ENCODE measurements around the gene OGFOD1. TPM values are rescaled to one million over a fixed set of nuclear protein-coding genes. Genes with fewer than 3 reads are reported as not detected.

Gene OGFOD1
- total and polyA plus RNA-seq, 10 of the 15 experiments (the other 5 are each of a cell fraction or from before 2014, with no cell fraction given) = 31.4 to 119 (median 51.6) TPM

DNA sequence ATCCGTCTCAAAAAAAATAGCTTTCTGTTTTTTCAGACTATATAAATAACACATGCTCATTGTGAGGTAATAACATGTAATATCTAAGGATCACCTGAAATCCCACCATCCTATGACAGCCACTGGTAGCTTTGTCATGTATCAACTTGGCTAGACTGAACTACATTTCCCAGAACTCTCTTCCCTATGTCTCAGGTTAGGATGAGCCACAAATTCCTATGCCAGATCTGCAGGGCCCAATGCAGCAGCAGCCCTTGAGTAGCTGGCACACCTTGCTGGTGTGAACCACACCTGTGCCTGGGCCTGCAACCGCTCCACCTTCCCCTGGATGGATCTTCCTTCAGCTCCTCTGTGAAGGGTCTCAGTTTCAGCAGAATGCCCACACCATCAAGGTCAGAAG, 28.1 kb downstream of the OGFOD1 start:
- no peak overlapping the region for H2AFZ ChIP-seq (ENCODE audit: control insufficient read depth, low read depth, low read length)
- in situ Hi-C loops (cut with MboI) = no loop called here
- no peaks in the 10 kb centered on the region for H3K4me1 ChIP-seq (ENCODE audit: control insufficient read depth, insufficient read depth, low read length)
- no TSS peak for BruUV-seq (replicated peaks)
- 100% methylated on average over 2 of the region's 2 CpGs for WGBS (ENCODE audit: insufficient coverage, insufficient replicate concordance, low lambda C conversion rate, missing lambda C conversion rate)
- ChIA-PET SMC1A (ENCODE audit: uncharacterized antibody, unreplicated experiment) (interaction anchor here (0.5 kb wide), 1 partner anchor 197 kb away, joined by 3 read pairs; no protein-coding TSS in a partner anchor), POLR2A (no interaction called here), RAD21 (ENCODE audit: unreplicated experiment) (no interaction called here), CTCF (interaction anchor here (0.6 to 0.7 kb wide), 2 partner anchors 34 to 206 kb away, joined by 3 read pairs; no protein-coding TSS in a partner anchor)
- no peaks in the 10 kb centered on the region for H4K20me1 ChIP-seq (ENCODE audit: control insufficient read depth, insufficient read depth)
- peaks cover 3 to 15% of the 10 kb centered on the region in 2 experiments; a peak in 3 of 4 replicates for H3K36me3 ChIP-seq (ENCODE audit: control insufficient read depth in 2 of 2, insufficient read depth in 2 of 2, low read length in 1 of 2)
- no peak overlapping the region for H3K4me3 ChIP-seq
- H3K4me2 ChIP-seq (ENCODE audit: control insufficient read depth, insufficient read depth) = no peak overlapping the region
- H3K27ac ChIP-seq (ENCODE audit: control insufficient read depth, insufficient read depth) = no peak overlapping the region
- intact Hi-C loops (cut with micrococcal nuclease; ENCODE audit: unreplicated experiment) = no loop called here
- H3K79me2 ChIP-seq (ENCODE audit: control insufficient read depth, insufficient read depth, low read length) = no peaks in the 10 kb centered on the region
- FAIRE-seq (no peak), ATAC-seq (no peak), DNase-seq (ENCODE audit: low read depth, low spot score) (no peak)
- no peaks in the 10 kb centered on the region for H3K27me3 ChIP-seq (replicated peaks in 1 of 2; ENCODE audit: control insufficient read depth in 2 of 2, insufficient read depth in 2 of 2, low read length in 1 of 2)
- no peak overlapping the region for H3K9ac ChIP-seq (ENCODE audit: control insufficient read depth, insufficient read depth, low read length)
- no peaks in the 10 kb centered on the region for H3K9me3 ChIP-seq (replicated peaks; ENCODE audit: control insufficient read depth, insufficient read depth, low read length)
- TF ChIP-seq ZSCAN29 (IDR thresholded peaks at IDR 0.05) (no peak), MEF2B (IDR thresholded peaks at IDR 0.05; ENCODE audit: partially characterized antibody, poor library complexity, severe bottlenecking) (no peak), POLR2A (IDR thresholded peaks at IDR 0.05; ENCODE audit: low read depth, low read length) (no peak), HDAC6 (IDR thresholded peaks at IDR 0.05; ENCODE audit: unreplicated experiment) (no peak), CHD4 (IDR thresholded peaks at IDR 0.05) (no peak), TAF1 (IDR thresholded peaks at IDR 0.05; ENCODE audit: borderline replicate concordance, low read depth, low read length) (no peak), FOXM1 (IDR thresholded peaks at IDR 0.05; ENCODE audit: low read depth, low read length) (no peak), HCFC1 (IDR thresholded peaks at IDR 0.05; ENCODE audit: low read length) (no peak), TCF12 (IDR thresholded peaks at IDR 0.05; ENCODE audit: low read depth, low read length) (no peak), E2F8 (IDR thresholded peaks at IDR 0.05; ENCODE audit: low read depth, partially characterized antibody) (no peak), EGR1 (IDR thresholded peaks at IDR 0.05; ENCODE audit: borderline replicate concordance in 1 of 2, low read depth in 2 of 2, low read length in 2 of 2) (no peak), FOS (IDR thresholded peaks at IDR 0.05; ENCODE audit: borderline replicate concordance, extremely low read depth, insufficient read length) (no peak), MTA3 (IDR thresholded peaks at IDR 0.05; ENCODE audit: borderline replicate concordance, low read length) (no peak), FOXK2 (IDR thresholded peaks at IDR 0.05) (no peak)

All from GM12878 (cell line).